ENCODE data around the gene MATR3. TPM values are rescaled to one million over a fixed set of nuclear protein-coding genes. Genes with fewer than 3 reads are reported as not detected.

MATR3 gene
- total and polyA plus RNA-seq, 10 of the 15 experiments (the other 5 are each of a cell fraction or from before 2014, with no cell fraction given) = 134 to 401 (median 221) TPM

- TF ChIP-seq POLR2AphosphoS5 (IDR thresholded peaks at IDR 0.05; ENCODE audit: low read length) = peak; percentile 97
- peak; percentile 95 for TF ChIP-seq POLR2A (IDR thresholded peaks at IDR 0.05; ENCODE audit: low read depth, low read length)
- peak; percentile 27 for TF ChIP-seq HDAC6 (IDR thresholded peaks at IDR 0.05; ENCODE audit: unreplicated experiment)
- TF ChIP-seq ZBTB11 (CRISPR knock-in tag; IDR thresholded peaks at IDR 0.05) = no peak
- peak; percentile 92 for TF ChIP-seq HSF1 (IDR thresholded peaks at IDR 0.05; ENCODE audit: low read depth, low read length)
- TF ChIP-seq CBX3 (IDR thresholded peaks at IDR 0.05; ENCODE audit: borderline replicate concordance, low read depth) = no peak
- TF ChIP-seq CREM (IDR thresholded peaks at IDR 0.05; ENCODE audit: low read depth) = peak; percentile 80
- TF ChIP-seq CREB1 (IDR thresholded peaks at IDR 0.05; ENCODE audit: low read depth) = peak; percentile 61
- no peak for TF ChIP-seq RBBP5 (conservative IDR thresholded peaks at IDR 0.05)
- TF ChIP-seq YY1 (IDR thresholded peaks at IDR 0.05; ENCODE audit: low read depth, low read length) = peak; percentile 65
- no peak for TF ChIP-seq ZNF622 (IDR thresholded peaks at IDR 0.05)
- TF ChIP-seq SIN3A (IDR thresholded peaks at IDR 0.05; ENCODE audit: low read depth, low read length) = peak; percentile 90; the same call in 1 of the 2 replicates
- no peak for TF ChIP-seq E4F1 (IDR thresholded peaks at IDR 0.05; ENCODE audit: borderline replicate concordance, partially characterized antibody)
- no peak for TF ChIP-seq JUND (IDR thresholded peaks at IDR 0.05; ENCODE audit: low read depth, low read length)
- TF ChIP-seq REST (IDR thresholded peaks at IDR 0.05; ENCODE audit: low read depth, low read length) = 0 out of 2 replicates have a peak, but pooled peaks have one; percentile 52
- no peak for TF ChIP-seq TCF3 (IDR thresholded peaks at IDR 0.05; ENCODE audit: borderline replicate concordance, insufficient read depth, low read depth, low read length)
- no peak for TF ChIP-seq CHD4 (IDR thresholded peaks at IDR 0.05)
- TF ChIP-seq SMARCA5 (IDR thresholded peaks at IDR 0.05) = no peak
- peak; percentile 43 for TF ChIP-seq USF1 (IDR thresholded peaks at IDR 0.05; ENCODE audit: borderline replicate concordance, extremely low read length, insufficient read depth, low read depth, low read length)
These were observed 19.8 kb upstream of the MATR3 start (continued) for GRCh38 chr5:139273572-139274289.
